GM12878 (cell line): ENCODE data around the gene FAM174A.

Experiments
- BMI1 ChIP-seq: fragments of 450-650 bp; IDR thresholded peaks from 2 replicates; pipeline ENCODE4 v1.6.1; 2016; ENCODE audit warnings: mild to moderate bottlenecking, moderate library complexity, borderline replicate concordance
- CBX5 ChIP-seq: sonication (generic); IDR thresholded peaks from 2 replicates; pipeline ENCODE4 v1.6.1; 2016; ENCODE audit warnings: low read depth, moderate library complexity, mild to moderate bottlenecking, inconsistent platforms
- ETV6 ChIP-seq, 2 experiments: fragments of 450-650 bp in 1 of 2; IDR thresholded peaks in 1 of 2; conservative IDR thresholded peaks in 1 of 2; 2 replicates each; pipeline ENCODE4 v1.6.1; 2014; ENCODE audit warnings: antibody characterized with exemption in 1 of 2, borderline replicate concordance in 1 of 2, low read depth in 1 of 2, mild to moderate bottlenecking in 1 of 2, moderate library complexity in 1 of 2
- NR2C2 ChIP-seq: IDR thresholded peaks from 2 replicates; pipeline ENCODE4 v1.6.1; 2011; ENCODE audit warnings: borderline replicate concordance, low read depth; ENCODE audit not compliant: control insufficient read depth, insufficient read length
- POLR2A ChIP-seq: IDR thresholded peaks from 2 replicates; pipeline ENCODE4 v1.6.1; 2011; ENCODE audit warnings: low read depth, mild to moderate bottlenecking, low read length
- TCF3 ChIP-seq: IDR thresholded peaks from 2 replicates; pipeline ENCODE4 v1.6.1; 2012; ENCODE audit warnings: low read depth, mild to moderate bottlenecking, low read length, borderline replicate concordance; ENCODE audit not compliant: insufficient read depth
- TF ChIP-seq, protein P1 (sequence below), 3 experiments: IDR thresholded peaks in 2 of 3; conservative IDR thresholded peaks in 1 of 3; 2 replicates each; pipeline ENCODE4 v1.5.1; 2011; ENCODE audit warnings: low read depth in 3 of 3, low read length in 3 of 3, mild to moderate bottlenecking in 3 of 3, control low read depth in 2 of 3, moderate library complexity in 2 of 3, inconsistent platforms in 1 of 3, mixed read lengths in 1 of 3; ENCODE audit not compliant: control insufficient read depth in 2 of 3, insufficient read depth in 1 of 3; ENCODE audit errors: extremely low read depth in 1 of 3
- TF ChIP-seq, protein P2 (sequence below): IDR thresholded peaks from 2 replicates; pipeline ENCODE4 v1.6.1; 2012; ENCODE audit warnings: low read depth, low read length, improper control_type of control experiment
- TF ChIP-seq, protein P3 (sequence below): IDR thresholded peaks from 2 replicates; pipeline ENCODE4 v1.6.1; 2012; ENCODE audit warnings: mild to moderate bottlenecking, low read depth, low read length
- TF ChIP-seq, protein P4 (sequence below): IDR thresholded peaks from 2 replicates; pipeline ENCODE4 v1.6.1; 2012; ENCODE audit warnings: improper control_type of control experiment, low read depth, low read length; ENCODE audit not compliant: insufficient replicate concordance

DNA sequence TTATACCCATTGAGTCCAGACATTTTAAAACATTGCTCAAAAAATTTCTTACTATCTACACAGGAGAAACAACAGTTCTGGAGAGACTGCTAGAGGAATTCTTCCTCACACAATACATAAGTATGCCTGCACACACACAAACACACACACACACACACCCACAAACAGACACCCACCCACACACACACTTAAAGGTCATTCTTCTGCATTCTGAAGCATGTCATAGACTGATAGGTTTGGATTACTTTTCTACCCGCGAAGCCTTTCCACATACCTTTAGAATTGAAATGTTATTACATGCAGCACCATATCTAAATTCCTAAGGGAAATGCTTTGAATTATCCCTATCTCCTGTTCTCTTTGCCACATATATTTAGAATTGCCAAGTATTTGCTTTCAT lies 80.2 kb downstream of the FAM174A start:
- TF ChIP-seq, protein P1, sequence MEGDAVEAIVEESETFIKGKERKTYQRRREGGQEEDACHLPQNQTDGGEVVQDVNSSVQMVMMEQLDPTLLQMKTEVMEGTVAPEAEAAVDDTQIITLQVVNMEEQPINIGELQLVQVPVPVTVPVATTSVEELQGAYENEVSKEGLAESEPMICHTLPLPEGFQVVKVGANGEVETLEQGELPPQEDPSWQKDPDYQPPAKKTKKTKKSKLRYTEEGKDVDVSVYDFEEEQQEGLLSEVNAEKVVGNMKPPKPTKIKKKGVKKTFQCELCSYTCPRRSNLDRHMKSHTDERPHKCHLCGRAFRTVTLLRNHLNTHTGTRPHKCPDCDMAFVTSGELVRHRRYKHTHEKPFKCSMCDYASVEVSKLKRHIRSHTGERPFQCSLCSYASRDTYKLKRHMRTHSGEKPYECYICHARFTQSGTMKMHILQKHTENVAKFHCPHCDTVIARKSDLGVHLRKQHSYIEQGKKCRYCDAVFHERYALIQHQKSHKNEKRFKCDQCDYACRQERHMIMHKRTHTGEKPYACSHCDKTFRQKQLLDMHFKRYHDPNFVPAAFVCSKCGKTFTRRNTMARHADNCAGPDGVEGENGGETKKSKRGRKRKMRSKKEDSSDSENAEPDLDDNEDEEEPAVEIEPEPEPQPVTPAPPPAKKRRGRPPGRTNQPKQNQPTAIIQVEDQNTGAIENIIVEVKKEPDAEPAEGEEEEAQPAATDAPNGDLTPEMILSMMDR (IDR thresholded peaks at IDR 0.05 in 2 of 3, conservative IDR thresholded peaks at IDR 0.05 in 1 of 3; ENCODE audit: control insufficient read depth in 2 of 3, extremely low read depth in 1 of 3, insufficient read depth in 1 of 3, low read depth in 3 of 3, low read length in 3 of 3), result no peak
- TF ChIP-seq, protein P2, sequence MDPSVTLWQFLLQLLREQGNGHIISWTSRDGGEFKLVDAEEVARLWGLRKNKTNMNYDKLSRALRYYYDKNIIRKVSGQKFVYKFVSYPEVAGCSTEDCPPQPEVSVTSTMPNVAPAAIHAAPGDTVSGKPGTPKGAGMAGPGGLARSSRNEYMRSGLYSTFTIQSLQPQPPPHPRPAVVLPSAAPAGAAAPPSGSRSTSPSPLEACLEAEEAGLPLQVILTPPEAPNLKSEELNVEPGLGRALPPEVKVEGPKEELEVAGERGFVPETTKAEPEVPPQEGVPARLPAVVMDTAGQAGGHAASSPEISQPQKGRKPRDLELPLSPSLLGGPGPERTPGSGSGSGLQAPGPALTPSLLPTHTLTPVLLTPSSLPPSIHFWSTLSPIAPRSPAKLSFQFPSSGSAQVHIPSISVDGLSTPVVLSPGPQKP, result no peak
- TF ChIP-seq, protein P3, sequence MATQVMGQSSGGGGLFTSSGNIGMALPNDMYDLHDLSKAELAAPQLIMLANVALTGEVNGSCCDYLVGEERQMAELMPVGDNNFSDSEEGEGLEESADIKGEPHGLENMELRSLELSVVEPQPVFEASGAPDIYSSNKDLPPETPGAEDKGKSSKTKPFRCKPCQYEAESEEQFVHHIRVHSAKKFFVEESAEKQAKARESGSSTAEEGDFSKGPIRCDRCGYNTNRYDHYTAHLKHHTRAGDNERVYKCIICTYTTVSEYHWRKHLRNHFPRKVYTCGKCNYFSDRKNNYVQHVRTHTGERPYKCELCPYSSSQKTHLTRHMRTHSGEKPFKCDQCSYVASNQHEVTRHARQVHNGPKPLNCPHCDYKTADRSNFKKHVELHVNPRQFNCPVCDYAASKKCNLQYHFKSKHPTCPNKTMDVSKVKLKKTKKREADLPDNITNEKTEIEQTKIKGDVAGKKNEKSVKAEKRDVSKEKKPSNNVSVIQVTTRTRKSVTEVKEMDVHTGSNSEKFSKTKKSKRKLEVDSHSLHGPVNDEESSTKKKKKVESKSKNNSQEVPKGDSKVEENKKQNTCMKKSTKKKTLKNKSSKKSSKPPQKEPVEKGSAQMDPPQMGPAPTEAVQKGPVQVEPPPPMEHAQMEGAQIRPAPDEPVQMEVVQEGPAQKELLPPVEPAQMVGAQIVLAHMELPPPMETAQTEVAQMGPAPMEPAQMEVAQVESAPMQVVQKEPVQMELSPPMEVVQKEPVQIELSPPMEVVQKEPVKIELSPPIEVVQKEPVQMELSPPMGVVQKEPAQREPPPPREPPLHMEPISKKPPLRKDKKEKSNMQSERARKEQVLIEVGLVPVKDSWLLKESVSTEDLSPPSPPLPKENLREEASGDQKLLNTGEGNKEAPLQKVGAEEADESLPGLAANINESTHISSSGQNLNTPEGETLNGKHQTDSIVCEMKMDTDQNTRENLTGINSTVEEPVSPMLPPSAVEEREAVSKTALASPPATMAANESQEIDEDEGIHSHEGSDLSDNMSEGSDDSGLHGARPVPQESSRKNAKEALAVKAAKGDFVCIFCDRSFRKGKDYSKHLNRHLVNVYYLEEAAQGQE, result no peak
- TF ChIP-seq BMI1 (no peak), ETV6 (conservative IDR thresholded peaks at IDR 0.05 in 1 of 2, IDR thresholded peaks at IDR 0.05 in 1 of 2; ENCODE audit: borderline replicate concordance in 1 of 2, low read depth in 1 of 2) (no peak), TCF3 (no peak), CBX5 (no peak), NR2C2 (no peak), POLR2A (no peak)
- TF ChIP-seq, protein P4, sequence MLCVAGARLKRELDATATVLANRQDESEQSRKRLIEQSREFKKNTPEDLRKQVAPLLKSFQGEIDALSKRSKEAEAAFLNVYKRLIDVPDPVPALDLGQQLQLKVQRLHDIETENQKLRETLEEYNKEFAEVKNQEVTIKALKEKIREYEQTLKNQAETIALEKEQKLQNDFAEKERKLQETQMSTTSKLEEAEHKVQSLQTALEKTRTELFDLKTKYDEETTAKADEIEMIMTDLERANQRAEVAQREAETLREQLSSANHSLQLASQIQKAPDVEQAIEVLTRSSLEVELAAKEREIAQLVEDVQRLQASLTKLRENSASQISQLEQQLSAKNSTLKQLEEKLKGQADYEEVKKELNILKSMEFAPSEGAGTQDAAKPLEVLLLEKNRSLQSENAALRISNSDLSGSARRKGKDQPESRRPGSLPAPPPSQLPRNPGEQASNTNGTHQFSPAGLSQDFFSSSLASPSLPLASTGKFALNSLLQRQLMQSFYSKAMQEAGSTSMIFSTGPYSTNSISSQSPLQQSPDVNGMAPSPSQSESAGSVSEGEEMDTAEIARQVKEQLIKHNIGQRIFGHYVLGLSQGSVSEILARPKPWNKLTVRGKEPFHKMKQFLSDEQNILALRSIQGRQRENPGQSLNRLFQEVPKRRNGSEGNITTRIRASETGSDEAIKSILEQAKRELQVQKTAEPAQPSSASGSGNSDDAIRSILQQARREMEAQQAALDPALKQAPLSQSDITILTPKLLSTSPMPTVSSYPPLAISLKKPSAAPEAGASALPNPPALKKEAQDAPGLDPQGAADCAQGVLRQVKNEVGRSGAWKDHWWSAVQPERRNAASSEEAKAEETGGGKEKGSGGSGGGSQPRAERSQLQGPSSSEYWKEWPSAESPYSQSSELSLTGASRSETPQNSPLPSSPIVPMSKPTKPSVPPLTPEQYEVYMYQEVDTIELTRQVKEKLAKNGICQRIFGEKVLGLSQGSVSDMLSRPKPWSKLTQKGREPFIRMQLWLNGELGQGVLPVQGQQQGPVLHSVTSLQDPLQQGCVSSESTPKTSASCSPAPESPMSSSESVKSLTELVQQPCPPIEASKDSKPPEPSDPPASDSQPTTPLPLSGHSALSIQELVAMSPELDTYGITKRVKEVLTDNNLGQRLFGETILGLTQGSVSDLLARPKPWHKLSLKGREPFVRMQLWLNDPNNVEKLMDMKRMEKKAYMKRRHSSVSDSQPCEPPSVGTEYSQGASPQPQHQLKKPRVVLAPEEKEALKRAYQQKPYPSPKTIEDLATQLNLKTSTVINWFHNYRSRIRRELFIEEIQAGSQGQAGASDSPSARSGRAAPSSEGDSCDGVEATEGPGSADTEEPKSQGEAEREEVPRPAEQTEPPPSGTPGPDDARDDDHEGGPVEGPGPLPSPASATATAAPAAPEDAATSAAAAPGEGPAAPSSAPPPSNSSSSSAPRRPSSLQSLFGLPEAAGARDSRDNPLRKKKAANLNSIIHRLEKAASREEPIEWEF, result no peak
